ENCODE measurements around the gene ZNF689. TPM values are rescaled to one million over a fixed set of nuclear protein-coding genes. Genes with fewer than 3 reads are reported as not detected.

The ZNF689 gene
- total RNA-seq, 1 experiment from 2014 or later, result 21.1 TPM

GRCh38 chr16:30561089-30561816 lies 48.9 kb downstream of the ZNF689 start:
- Histone ChIP-seq H4K91ac (ENCODE audit: insufficient read length, low read depth, low read length) (no peak overlapping the region), H3K9ac (ENCODE audit: extremely low read depth, insufficient read length, low read length) (no peak overlapping the region), H3K4me1 (ENCODE audit: insufficient read depth, low read length) (no peaks in the 10 kb centered on the region), H3K4ac (ENCODE audit: low read depth, low read length) (no peak overlapping the region), H2AFZ (ENCODE audit: low read length) (peak overlapping the region; percentile 43), H4K8ac (replicated peaks; ENCODE audit: insufficient read length, low read depth, low read length) (no peak overlapping the region), H2BK20ac (ENCODE audit: low read depth, low read length, poor library complexity, severe bottlenecking) (no peak overlapping the region), H3K23ac (ENCODE audit: insufficient read length, low read depth, low read length) (no peak overlapping the region), H3K18ac (ENCODE audit: insufficient read length, low read depth, low read length) (peak overlapping the region; percentile 83), H3K79me2 (ENCODE audit: insufficient read depth, low read length) (no peaks in the 10 kb centered on the region), H3K9me3 (ENCODE audit: control insufficient read depth, low read depth, low read length) (no peaks in the 10 kb centered on the region), H2AK5ac (ENCODE audit: insufficient read length, low read length) (no peak overlapping the region), H3K79me1 (ENCODE audit: insufficient read depth, low read depth, low read length, poor library complexity, severe bottlenecking) (no peaks in the 10 kb centered on the region), H3K23me2 (ENCODE audit: insufficient read length, low read depth, low read length, poor library complexity, severe bottlenecking) (peaks cover 8% of the 10 kb centered on the region), H3K27me3 (ENCODE audit: insufficient read depth, low read length) (no peaks in the 10 kb centered on the region), H3K27ac (ENCODE audit: insufficient read length, low read depth, low read length) (no peak overlapping the region), H2BK15ac (ENCODE audit: low read depth, low read length) (no peak overlapping the region), H3K14ac (ENCODE audit: insufficient read depth, low read length) (peak overlapping the region; percentile 85), H3T11ph (ENCODE audit: low read length) (no peak overlapping the region), H2BK5ac (ENCODE audit: insufficient read length, low read length) (no peak overlapping the region), H2BK12ac (ENCODE audit: insufficient read length, low read depth, low read length) (no peak overlapping the region), H3K56ac (ENCODE audit: insufficient read length, low read depth, low read length) (no peak overlapping the region), H4K5ac (ENCODE audit: insufficient read length, low read depth, low read length) (no peak overlapping the region), H2BK120ac (ENCODE audit: low read depth, low read length, poor library complexity, severe bottlenecking) (no peak overlapping the region), H3K4me2 (ENCODE audit: insufficient read depth, insufficient read length, low read length) (peak overlapping the region; percentile 19), H4K20me1 (ENCODE audit: control insufficient read depth, insufficient read depth, insufficient read length) (no peaks in the 10 kb centered on the region)
- no peak for TF ChIP-seq CTCF (conservative IDR thresholded peaks at IDR 0.05)
- Mint-ChIP-seq H3K9me3 (no peaks in the 10 kb centered on the region), H3K4me3 (peak overlapping the region in 1 of 2 experiments; percentile 34; a peak in 2 of 5 replicates), H3K4me1 (peaks cover 10 to 27% of the 10 kb centered on the region in 2 experiments), H3K27me3 (ENCODE audit: low read depth) (peaks cover 1% of the 10 kb centered on the region), H3K27ac (no peak overlapping the region), H3K36me3 (ENCODE audit: insufficient read depth in 1 of 3, low read depth in 3 of 3) (peaks cover 0 to 2% (median 1%) of the 10 kb centered on the region in 3 experiments; a peak in 6 of 7 replicates)
- peak; percentile 48 for DNase-seq
- WGBS (ENCODE audit: extremely low coverage, insufficient read length, low lambda C conversion rate), result no CpG with 5 or more reads among the region's 46 CpGs

Measured in H9 (cell line).